GM18511 (cell line): ENCODE data around the gene MAPKAP1.

ENCODE experiments used
- ATAC-seq: cut with Tn5 transposase; IDR thresholded peaks from one replicate; pipeline ENCODE4 v1.9.1; 2021; ENCODE audit warnings: mild to moderate bottlenecking, moderate library complexity; ENCODE audit not compliant: unreplicated experiment

MAPKAP1 gene

DNA sequence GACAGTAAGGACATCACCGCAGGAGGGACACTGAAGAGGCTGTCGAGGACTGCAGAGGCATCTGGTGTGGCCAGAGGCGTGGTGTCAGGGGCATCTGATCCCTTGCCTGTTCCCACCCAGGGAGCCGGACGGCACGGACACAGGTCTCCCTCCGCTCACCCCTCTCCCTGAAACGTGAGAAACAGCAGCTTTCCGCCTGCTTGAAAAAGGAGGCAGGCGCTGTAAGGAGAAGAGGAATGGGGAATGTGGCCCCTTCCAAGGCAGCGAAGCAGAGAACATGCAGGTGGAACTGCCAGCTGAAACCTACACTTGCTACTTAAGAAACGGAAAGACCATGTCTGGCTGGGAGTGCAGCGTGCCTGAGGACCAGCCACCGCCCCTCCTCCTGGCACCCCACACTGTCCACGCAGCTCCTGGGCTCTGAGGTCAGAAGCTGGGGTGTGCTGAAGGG lies 269.2 kb downstream of the MAPKAP1 start:
- no peak for ATAC-seq

DNA sequence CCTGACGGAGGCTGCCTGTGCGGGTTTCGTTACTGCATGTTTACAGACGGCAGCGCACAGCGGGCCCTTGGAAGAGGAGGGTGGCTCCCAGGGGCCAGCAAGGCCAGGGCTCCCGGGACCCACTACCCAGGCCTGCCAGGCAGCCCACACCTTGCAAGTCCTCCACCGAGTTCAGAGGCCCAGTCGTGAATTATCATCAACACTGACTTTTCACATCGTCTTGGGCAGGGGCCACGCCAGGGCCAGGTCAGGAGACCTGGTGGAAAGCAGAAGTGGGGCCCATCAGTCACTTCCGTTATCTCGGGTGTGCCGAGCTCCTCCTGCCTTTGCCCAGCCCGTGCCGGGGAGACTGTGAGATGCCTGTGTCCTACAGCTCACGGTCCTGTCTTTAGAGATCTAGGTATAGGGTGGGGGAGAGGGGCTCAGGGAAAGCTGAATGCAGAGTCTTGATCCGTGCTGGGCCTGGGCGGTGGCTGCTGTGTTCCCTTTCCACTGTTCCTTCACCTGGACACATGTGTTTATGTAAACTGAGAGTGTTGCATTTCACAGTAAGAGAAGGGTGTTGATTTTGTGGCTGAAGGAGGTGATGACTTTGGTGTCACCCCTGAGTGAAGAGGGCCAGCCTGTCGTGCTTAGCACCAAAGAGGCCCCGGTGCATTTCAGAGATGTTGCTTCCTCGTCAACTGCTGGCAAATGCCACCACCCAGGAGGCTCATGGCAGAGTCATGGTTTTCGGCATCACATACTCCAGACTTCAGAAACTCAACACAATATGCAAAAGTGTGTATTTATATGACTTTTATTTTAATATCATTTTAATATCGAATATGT lies 270.2 kb downstream of the MAPKAP1 start:
- no peak for ATAC-seq

DNA sequence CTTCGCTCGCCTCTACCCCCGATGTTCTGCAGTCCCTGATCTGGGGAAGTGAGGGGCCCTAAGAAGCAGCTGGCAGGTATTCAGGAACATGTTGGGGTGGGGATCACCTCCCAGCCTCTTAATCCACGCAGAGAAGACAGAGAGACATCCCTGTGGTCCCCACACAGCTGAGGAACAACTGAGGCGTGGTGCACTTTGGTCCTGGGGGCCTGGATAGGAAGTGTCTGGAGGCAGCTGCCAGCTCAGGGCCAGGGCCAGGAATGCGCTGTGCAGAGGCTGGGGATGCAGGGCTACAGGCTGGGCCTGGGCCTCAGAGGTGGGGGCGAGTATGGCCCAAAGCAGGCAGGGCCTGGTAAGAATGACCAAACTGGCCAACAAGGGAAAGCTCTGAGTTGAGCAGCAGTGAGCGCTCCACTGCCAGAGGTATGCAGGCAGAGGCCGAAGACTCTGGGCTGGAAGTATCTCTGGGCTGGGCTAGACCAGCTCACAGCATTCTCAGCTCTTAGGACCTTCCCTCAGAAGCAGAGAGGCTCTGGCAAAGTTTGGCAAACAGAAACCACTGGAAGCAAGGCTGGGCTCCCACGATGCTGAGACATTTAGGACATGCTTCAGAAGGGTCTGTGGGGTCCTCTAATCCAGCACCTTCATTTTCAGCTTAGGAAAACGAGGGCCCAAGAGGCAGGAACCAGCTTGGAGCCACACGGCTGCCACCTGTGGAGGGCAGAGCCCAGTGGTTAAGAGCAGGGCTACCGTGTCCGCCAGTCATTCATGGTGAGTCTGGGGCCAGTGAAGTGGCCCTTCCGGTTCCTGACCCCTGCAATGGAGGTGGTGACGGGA lies 271.0 kb downstream of the MAPKAP1 start:
- ATAC-seq = no peak

DNA sequence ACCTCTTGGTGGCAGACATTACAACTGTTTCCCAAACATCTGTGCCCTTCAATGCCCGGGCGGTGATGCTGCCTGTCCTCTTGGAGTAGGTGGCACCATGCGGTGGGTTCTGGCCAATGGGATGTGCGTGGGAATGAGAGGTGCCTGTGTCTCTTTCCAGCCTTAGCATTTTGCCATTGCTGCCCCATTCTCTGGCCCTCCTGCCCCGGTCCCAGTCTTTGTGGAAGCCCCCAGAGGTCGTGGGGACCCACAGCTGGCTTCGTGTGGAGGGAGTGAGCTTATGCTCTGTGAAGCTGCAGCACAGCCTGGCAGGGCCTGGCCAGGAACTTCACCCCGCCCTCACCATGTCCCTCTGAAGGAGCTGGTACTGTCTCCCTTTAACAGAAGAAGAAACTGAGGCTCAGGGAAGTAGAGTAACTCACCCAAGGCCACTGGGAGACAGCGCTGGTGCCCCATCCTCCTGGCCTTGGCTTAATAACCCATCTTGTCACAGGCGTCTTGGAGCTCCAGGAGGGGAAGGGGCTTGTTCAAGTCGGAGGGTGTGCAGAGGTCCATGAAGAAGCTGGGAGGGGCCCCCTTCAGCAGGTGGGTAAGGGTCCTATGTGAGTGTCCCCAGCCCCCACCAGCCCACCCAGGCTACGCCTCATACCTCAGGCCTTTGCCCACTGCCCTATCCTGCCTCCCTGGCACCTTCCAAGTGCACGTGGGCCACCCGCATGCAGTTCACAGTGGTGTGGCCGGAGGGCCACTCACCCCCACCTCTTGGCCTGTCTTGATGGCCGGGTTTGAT lies 271.8 kb downstream of the MAPKAP1 start:
- ATAC-seq = no peak

DNA sequence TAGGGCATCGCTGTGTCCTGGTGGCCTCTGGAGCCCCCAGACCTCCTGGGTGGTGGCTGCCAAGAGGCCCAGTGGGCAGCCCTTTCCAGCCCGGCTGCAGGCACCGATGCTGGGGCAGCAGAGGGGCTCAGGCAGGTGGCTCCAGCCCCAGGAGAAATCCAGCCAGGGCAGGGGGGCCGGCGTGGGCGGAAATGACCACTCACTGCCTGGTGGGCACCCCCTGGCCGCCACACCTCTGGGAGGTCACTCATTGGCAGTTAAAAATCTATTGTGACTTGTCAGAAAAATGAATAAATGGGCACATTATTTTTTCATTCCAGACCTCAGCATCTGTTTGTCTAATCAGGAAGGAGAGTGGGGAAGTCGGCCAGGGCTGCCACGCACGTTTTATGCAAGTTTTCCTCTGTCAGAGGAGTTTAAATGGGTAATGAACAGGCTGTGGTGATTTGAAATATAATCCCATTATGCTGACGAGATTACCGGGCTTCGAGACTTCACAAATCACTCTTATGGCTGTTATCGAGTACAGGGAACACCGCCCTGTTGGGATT lies 273.5 kb downstream of the MAPKAP1 start:
- ATAC-seq = no peak

DNA sequence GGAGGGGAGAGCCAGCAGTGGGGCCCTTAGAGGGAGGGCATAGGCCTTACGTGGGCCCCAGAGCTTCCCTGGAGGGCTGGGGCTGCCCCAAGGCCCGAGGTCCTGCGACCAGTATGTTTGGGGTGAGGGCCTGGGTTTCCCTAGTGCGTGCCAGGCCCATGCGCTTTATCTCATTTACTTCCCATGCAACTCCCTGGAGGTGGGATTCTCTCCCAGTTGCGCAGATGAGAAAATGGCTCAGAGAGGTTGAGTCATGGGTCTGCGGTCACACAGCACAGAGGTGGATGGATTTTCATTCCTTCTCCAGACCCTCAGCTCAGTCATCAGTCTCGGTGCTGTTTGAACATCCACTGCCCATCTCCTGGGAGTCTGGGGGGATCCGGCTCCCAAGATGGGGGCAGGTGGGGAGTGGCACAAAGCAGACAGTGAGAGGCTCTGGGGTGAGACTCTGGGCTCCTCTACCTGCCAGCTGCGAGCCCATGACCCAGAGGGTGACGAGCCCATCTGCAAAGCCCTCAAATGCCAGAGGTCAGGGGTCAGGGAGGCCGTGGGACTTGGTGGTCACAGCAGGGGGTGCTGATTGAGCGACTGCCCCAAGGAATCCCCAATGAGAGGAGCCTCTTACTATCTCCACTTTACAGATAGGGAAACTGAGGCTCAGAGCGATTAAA lies 274.2 kb downstream of the MAPKAP1 start:
- ATAC-seq = no peak

DNA sequence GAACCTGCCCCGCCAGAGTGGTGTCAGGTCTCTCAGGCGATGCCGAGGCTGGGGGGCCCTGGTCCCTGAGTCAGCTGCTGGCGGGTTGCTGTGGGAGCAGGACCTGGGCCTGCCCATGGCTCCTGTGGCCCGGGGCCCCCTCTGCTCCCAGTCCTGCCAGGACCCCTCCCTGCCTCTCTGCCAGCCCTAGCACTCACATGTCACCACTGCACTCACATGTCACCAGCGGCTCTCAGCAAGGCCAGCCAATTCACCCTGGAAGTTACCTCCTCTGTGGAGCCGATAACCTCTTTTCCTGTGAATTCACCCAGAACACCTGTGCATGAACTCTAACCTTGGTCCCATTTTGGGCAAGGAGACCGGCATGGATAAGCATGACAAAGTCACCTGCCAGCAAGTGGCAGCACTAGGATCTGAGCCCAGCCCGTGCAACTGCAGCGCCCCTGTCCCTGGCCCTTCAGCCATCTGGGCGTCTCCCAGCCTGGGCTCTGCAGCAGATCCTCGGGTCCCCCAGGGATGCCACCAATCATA lies 275.2 kb downstream of the MAPKAP1 start:
- ATAC-seq = no peak

DNA sequence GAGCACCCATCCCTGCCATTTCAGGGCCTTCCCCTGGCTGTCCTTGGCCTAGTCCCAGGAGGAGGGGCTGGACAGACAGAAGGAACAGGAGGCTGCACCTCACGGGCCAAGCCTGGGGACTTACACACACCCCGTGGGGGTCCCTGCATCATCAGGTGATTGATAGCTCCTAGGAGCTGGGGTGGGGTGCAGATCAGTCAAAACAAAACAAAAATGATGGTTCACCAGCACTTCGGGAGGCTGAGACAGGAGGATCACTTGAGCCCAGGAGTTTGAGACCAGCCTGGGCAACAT lies 276.0 kb downstream of the MAPKAP1 start:
- ATAC-seq = no peak

DNA sequence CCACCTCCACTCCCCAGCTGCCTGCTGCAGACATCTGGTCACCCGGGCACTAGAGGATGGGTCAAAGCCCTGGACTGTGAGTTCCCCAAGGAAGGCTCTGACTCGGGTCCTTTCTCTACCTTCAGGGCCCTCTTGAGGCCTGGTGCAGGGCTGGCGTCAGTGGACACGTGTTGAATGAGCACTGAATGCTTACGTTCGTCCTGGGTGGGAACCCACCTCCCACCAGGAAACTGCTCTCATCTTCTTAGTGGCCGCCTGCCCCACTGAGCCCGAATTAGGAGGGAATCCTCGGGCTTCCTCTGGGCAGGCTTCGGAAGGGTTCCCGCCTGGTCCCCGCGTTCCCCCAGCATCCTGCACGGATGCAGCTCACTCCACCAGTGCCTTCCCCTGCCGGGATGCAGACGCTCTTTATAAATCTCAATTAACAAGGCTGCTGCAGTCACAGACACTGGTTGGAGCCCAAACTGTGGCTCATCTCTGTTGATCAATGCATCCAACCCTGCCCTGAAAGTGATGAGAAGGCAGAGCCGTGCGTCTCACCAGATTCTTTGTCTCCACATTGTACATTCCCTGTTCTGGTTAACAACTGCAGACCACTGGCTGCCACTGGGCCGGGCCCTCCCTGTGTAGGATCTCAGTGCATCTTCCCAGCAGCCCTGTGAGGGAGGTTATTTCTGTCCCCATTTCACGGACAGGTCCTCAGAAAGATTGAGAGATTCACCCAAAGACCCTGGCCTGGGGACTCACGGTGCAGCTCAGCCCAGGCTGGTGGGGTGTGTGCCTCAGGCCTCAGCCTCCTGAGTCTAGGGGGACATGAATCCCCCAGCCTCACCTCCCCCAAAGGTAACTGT lies 276.6 kb downstream of the MAPKAP1 start:
- ATAC-seq = no peak

DNA sequence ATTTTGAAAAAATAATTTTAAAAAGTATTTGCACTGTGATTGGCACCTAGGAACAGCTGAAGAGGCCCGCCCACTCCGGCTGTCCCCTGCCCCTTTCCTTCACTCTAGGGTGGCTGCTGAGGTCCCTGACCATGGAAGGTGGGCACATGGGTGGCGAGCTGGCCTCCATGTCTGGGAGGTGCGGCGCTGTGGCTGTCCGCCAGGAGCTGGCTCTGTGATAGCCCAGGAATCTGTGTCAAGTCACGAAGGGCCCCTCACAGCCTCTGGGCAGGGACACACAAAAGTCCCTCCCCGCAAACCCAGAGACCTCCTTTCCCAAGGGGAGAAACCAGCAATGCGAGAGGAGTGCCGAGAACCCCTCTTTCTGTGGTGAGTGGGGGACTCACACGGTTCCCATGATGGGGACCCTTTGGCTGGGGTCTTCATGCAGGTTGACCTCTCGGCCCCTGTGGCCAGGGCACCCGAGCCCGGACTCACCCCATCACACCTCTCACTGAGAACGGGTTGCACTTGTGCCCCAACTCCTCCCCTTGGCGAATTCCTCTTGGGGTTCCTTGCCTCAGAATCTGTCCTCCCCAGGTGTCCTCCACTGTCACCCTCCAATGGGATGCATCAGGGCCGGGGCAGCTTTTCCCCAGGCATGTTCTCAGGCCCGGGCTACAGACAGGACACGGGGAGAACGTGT lies 277.4 kb downstream of the MAPKAP1 start:
- ATAC-seq = no peak

DNA sequence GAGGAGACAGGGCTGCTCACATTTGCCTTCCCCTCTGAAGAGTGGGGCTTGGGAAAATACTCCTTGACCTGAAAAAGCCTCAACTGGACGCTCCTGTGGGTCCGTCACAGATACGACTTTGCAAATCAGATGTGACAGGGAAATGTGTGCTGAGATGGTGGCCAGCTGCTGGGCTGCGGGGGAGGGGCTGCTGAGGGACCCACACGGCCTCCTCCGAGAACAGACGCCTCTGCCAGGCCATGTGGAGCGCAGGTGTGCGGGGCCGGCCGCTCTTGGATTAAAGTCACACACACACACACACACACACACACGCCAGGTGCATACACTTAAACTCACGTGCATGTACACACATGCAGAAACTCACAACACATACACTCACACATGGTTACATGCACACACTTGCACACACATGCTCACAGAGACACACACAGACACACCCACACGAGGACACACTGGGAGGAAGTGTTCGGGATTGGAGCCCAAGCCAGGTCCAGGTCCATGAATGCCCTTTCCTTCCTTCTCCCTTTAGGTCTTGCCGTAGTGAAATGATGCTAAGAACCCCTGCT lies 278.0 kb downstream of the MAPKAP1 start:
- ATAC-seq = no peak

DNA sequence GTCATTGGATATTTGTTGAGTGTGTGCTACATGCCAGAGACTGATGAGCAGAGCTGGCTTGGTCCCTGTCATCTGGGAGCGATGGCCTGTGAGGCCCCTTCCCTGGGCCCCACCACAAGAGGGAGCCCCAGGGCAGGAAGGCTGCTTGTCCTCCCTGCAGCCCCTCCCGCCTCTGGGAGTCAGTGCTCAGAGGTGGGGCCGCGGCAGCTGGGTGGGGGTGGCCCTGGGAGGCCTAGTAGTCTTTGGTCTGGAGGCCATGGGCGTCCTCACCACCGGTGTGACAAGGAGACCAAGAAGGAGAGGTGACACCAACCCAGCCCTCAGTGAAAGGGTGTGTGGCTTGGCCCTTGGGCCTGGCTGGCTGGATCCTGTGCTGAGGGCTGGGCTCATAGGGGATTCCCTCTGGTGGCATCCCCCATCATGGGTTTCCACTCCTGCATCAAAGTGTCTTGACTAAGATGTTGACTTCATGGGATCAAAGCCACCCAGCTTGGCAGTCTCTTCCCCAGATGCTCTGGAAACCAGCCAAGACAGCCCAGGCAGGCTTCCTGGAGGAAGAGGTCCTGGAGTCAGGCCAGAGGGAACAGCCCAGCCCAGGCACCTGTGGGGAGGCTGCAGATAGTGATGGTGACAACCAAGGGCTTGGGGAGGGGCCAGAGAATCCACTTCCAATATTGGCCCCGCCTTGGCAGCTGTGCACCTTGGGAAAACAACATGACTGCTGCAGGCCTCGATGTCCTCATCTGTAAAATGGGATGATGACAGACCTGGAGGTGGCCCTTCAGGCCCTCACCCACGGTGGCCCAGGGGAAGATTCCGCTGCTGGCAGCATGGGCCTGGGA lies 278.7 kb downstream of the MAPKAP1 start:
- no peak for ATAC-seq

DNA sequence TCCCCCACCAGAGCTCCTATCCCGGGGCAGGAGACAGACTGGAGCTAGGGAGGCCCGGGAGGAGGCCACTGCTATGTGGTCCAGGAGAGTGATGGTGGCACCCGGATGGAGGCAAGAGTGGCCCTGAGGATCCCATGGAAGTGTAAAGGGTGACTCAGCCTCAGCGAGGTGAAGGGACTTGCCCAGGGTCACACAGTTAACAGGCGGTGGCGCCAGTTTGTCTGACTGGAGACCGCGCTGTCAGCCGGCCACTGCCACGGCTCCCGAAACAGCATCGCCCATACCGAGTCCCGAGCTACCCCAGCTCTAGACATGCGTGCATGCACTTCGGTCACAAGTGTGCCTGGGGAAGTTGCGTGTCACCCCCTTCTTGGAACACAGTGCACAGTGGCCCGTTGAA lies 279.5 kb downstream of the MAPKAP1 start:
- no peak for ATAC-seq

DNA sequence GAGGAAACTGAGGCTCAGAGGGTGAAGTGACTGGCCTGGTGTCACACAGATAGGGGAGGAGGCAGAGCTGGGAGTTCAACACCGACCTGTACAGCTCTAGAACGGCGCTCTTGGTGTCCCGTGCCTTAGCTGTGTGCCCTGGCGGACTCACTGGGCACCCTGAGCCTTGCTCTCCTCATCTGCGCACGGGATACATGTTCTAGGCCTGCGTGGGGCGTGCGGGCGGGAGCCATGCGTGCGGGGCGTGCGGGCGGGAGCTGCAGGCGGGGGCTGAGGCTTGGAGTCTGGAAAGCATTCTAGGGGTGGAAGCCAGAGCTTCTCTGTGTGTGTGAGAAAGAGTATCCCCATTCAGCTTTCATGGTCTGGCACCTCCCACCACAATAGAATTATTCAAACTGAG lies 280.1 kb downstream of the MAPKAP1 start:
- ATAC-seq = no peak

DNA sequence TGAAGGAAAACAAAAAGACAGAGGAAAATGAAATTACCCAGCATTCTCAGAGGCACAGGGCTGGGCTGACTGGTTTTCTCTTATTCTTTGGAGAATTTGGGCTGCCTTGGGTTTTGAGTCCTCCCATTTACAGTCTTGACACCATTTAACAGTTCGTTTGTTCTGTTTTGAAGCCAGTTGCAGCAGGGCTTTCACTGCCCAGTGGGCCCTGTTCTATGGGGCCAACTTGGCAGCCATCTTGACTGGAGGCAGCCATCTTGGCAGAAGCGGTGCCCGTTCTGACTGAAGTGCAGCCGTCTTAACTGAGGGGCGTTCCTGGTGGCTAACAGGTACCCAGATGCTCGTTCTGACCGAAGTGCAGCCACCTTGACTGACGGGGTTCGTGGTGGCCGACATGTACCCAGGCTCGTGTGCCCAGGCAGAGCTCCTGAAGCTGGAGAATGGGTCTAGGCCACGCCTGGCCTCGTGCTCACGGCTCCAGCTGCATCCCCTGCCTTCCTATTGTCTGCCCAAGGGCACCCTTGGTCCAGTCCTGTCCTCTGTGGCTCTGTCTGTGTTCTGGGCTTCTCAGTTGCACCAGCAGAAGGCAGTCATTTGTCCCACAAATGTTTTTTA lies 281.0 kb downstream of the MAPKAP1 start:
- ATAC-seq = no peak

DNA sequence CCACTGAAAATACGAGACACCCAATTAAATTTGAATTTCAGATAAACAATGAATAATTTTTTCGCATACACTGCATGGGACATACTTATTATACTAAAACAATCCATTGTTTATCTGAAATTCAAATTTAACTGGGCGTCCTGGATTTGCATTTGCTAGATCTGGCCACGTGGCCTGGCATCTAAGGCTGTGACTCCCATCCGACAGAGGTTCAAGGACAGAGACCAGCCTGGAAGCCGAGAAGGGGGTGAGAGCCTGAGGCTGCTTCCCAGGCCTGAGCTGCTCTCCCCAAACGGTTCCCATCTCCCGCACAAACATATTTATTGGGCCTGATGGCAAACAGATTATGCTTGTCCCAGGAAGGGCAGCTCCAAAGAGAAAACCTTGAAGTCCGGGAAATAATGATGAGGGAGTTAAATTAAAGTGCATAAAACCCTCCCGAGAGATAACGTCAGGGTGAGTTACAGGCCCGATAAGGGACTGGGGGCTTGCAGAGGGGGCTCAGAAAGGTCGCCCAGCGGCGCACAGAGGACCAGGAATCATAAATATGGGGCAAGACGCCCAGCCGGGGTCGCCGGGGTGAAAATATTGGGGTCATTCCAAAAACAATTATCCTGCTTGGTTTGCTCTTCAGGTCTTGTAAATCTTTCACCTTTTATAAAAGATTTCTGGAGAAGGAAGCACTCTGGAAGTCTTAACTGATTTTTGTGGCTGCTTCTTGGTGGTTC lies 281.7 kb downstream of the MAPKAP1 start:
- no peak for ATAC-seq

DNA sequence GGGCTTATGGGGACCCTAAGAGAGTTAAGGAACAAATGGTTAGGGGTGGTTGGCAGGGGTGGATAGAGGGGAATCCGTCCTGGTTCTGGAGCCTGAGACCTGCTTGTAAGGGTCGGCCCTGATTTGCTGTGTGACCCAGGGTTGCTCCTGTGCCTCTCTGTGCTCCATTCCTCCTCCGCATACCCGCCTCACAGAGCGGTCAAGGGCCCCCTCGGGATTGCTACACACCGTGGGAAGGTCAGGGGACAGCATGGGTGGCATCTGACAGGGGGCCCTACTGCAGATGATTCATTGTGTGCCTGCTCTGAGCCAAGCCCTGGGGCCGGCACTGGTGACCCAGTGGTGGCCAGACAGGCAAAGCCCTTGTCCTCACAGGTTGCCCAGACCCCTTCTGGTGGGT lies 283.0 kb downstream of the MAPKAP1 start:
- no peak for ATAC-seq
